Measurements from ENCODE around the gene DRC1. TPM values are rescaled to one million over a fixed set of nuclear protein-coding genes. Genes with fewer than 3 reads are reported as not detected.

Gene DRC1
- total and polyA plus RNA-seq, 7 donors = 0.06 to 0.54 TPM; not detected in 5

- 90 to 95% methylated on average over 19 of the region's 19 CpGs for WGBS, 2 donors
- Histone ChIP-seq H3K27ac (no peak overlapping the region), H3K27me3 (no peaks in the 10 kb centered on the region), H3K9me3 (no peaks in the 10 kb centered on the region), H3K36me3 (no peaks in the 10 kb centered on the region), H3K4me1 (no peaks in the 10 kb centered on the region), H3K4me3 (no peak overlapping the region)
- intact Hi-C loops (cut with DNase I) = no loop called here
- no peak for DNase-seq
- TF ChIP-seq EP300 (IDR thresholded peaks at IDR 0.05) (no peak), POLR2A (IDR thresholded peaks at IDR 0.05) (no peak), POLR2AphosphoS5 (IDR thresholded peaks at IDR 0.05) (no peak), CTCF (IDR thresholded peaks at IDR 0.05) (no peak)
Observed at GRCh38 chr2:26461601-26462023, 59.9 kb downstream of the DRC1 start.

GRCh38 chr2:26462100-26462499, 60.4 kb downstream of the DRC1 start:
- DNase-seq = no peak
- TF ChIP-seq POLR2A (IDR thresholded peaks at IDR 0.05) = no peak
- no peak for TF ChIP-seq POLR2AphosphoS5 (IDR thresholded peaks at IDR 0.05)
- no peak for TF ChIP-seq CTCF (IDR thresholded peaks at IDR 0.05)
- TF ChIP-seq EP300 (IDR thresholded peaks at IDR 0.05) = no peak
- intact Hi-C loops (cut with DNase I) = no loop called here
- Histone ChIP-seq H3K27me3 (no peaks in the 10 kb centered on the region), H3K36me3 (no peaks in the 10 kb centered on the region), H3K4me1 (no peaks in the 10 kb centered on the region), H3K4me3 (no peak overlapping the region), H3K9me3 (no peaks in the 10 kb centered on the region), H3K27ac (no peak overlapping the region)
- 93 to 94% methylated on average over 6 of the region's 6 CpGs for WGBS, 2 donors

GRCh38 chr2:26462511-26463243, 61.0 kb downstream of the DRC1 start:
- no peaks in the 10 kb centered on the region for H3K9me3 ChIP-seq
- no peaks in the 10 kb centered on the region for H3K4me1 ChIP-seq
- no peaks in the 10 kb centered on the region for H3K27me3 ChIP-seq
- DNase-seq = no peak
- intact Hi-C loops (cut with DNase I) = no loop called here
- WGBS, 2 donors = 85 to 93% methylated on average over 14 of the region's 14 CpGs
- no peak overlapping the region for H3K4me3 ChIP-seq
- TF ChIP-seq POLR2A (IDR thresholded peaks at IDR 0.05) (no peak), POLR2AphosphoS5 (IDR thresholded peaks at IDR 0.05) (no peak), EP300 (IDR thresholded peaks at IDR 0.05) (no peak)
- H3K36me3 ChIP-seq = no peaks in the 10 kb centered on the region
- no peak overlapping the region for H3K27ac ChIP-seq

- no peaks in the 10 kb centered on the region for H3K27me3 ChIP-seq
- no peaks in the 10 kb centered on the region for H3K9me3 ChIP-seq
- no peak for TF ChIP-seq EP300 (IDR thresholded peaks at IDR 0.05)
- TF ChIP-seq POLR2A (IDR thresholded peaks at IDR 0.05) = no peak
- TF ChIP-seq CTCF (IDR thresholded peaks at IDR 0.05) = no peak
- no peak for TF ChIP-seq POLR2AphosphoS5 (IDR thresholded peaks at IDR 0.05)
- WGBS, 2 donors = 92 to 93% methylated on average over 25 of the region's 25 CpGs
- H3K27ac ChIP-seq = no peak overlapping the region
- DNase-seq = no peak
- H3K4me1 ChIP-seq = no peaks in the 10 kb centered on the region
- no peak overlapping the region for H3K4me3 ChIP-seq
- H3K36me3 ChIP-seq = no peaks in the 10 kb centered on the region
- intact Hi-C loops (cut with DNase I) = no loop called here
Observed at GRCh38 chr2:26463244-26464192, 61.8 kb downstream of the DRC1 start.
